ENCODE measurements around the gene SUMO3.
"Not testable (repeated sequence)": the region's sequence is repeated elsewhere in the genome, so short reads cannot be mapped to it uniquely, and the experiment has no call there.

The SUMO3 gene

GRCh38 chr21:44834231-44834950 lies 16.5 kb upstream of the SUMO3 start:
- Histone ChIP-seq H3K9ac (ENCODE audit: low read length) (no peak overlapping the region), H3K36me3 (ENCODE audit: control insufficient read depth, insufficient read depth, low read length) (no peaks in the 10 kb centered on the region), H3K9me3 (ENCODE audit: control insufficient read depth, low read length) (no peaks in the 10 kb centered on the region), H3K4me3 (ENCODE audit: low read length) (no peak overlapping the region), H3K4me1 (ENCODE audit: control insufficient read depth, insufficient read depth, low read length) (peaks cover 26% of the 10 kb centered on the region), H3K27me3 (ENCODE audit: control insufficient read depth, insufficient read depth, low read length) (peaks cover 5% of the 10 kb centered on the region)

- H3K4me1 ChIP-seq (ENCODE audit: control insufficient read depth, insufficient read depth, low read length): peaks cover 26% of the 10 kb centered on the region
- H3K9ac ChIP-seq (ENCODE audit: low read length): no peak overlapping the region
- H3K27me3 ChIP-seq (ENCODE audit: control insufficient read depth, insufficient read depth, low read length): peaks cover 5% of the 10 kb centered on the region
- H3K36me3 ChIP-seq (ENCODE audit: control insufficient read depth, insufficient read depth, low read length): no peaks in the 10 kb centered on the region
- peaks cover 2% of the 10 kb centered on the region for H3K9me3 ChIP-seq (ENCODE audit: control insufficient read depth, low read length)
- H3K4me3 ChIP-seq (ENCODE audit: low read length): no peak overlapping the region
Observed at GRCh38 chr21:44833663-44834062, 15.8 kb upstream of the SUMO3 start.

- not testable (repeated sequence) for H3K9ac ChIP-seq (ENCODE audit: low read length); H3K36me3 ChIP-seq (ENCODE audit: control insufficient read depth, insufficient read depth, low read length); H3K9me3 ChIP-seq (ENCODE audit: control insufficient read depth, low read length); H3K27me3 ChIP-seq (ENCODE audit: control insufficient read depth, insufficient read depth, low read length); H3K4me3 ChIP-seq (ENCODE audit: low read length)
- peaks cover 21% of the 10 kb centered on the region for H3K4me1 ChIP-seq (ENCODE audit: control insufficient read depth, insufficient read depth, low read length)
Observed at GRCh38 chr21:44832516-44833255, 14.8 kb upstream of the SUMO3 start.

- H3K4me1 ChIP-seq (ENCODE audit: control insufficient read depth, insufficient read depth, low read length): peaks cover 11% of the 10 kb centered on the region
- no peak overlapping the region for H3K4me3 ChIP-seq (ENCODE audit: low read length)
- H3K9ac ChIP-seq (ENCODE audit: low read length): no peak overlapping the region
- H3K36me3 ChIP-seq (ENCODE audit: control insufficient read depth, insufficient read depth, low read length): no peaks in the 10 kb centered on the region
- peaks cover 5% of the 10 kb centered on the region for H3K9me3 ChIP-seq (ENCODE audit: control insufficient read depth, low read length)
- no peaks in the 10 kb centered on the region for H3K27me3 ChIP-seq (ENCODE audit: control insufficient read depth, insufficient read depth, low read length)
Observed at GRCh38 chr21:44831227-44831860, 13.5 kb upstream of the SUMO3 start.

GRCh38 chr21:44829507-44830092 lies 11.7 kb upstream of the SUMO3 start:
- Histone ChIP-seq H3K27me3 (ENCODE audit: control insufficient read depth, insufficient read depth, low read length) (no peaks in the 10 kb centered on the region), H3K4me3 (ENCODE audit: low read length) (no peak overlapping the region), H3K4me1 (ENCODE audit: control insufficient read depth, insufficient read depth, low read length) (no peaks in the 10 kb centered on the region), H3K9ac (ENCODE audit: low read length) (no peak overlapping the region), H3K36me3 (ENCODE audit: control insufficient read depth, insufficient read depth, low read length) (no peaks in the 10 kb centered on the region), H3K9me3 (ENCODE audit: control insufficient read depth, low read length) (peaks cover 5% of the 10 kb centered on the region)

GRCh38 chr21:44828362-44829056 lies 10.6 kb upstream of the SUMO3 start:
- Histone ChIP-seq H3K4me1 (ENCODE audit: control insufficient read depth, insufficient read depth, low read length) (no peaks in the 10 kb centered on the region), H3K9me3 (ENCODE audit: control insufficient read depth, low read length) (peaks cover 7% of the 10 kb centered on the region), H3K27me3 (ENCODE audit: control insufficient read depth, insufficient read depth, low read length) (no peaks in the 10 kb centered on the region), H3K9ac (ENCODE audit: low read length) (no peak overlapping the region), H3K4me3 (ENCODE audit: low read length) (no peak overlapping the region), H3K36me3 (ENCODE audit: control insufficient read depth, insufficient read depth, low read length) (no peaks in the 10 kb centered on the region)

GRCh38 chr21:44823179-44823660 lies 5.4 kb upstream of the SUMO3 start:
- peaks cover 4% of the 10 kb centered on the region for H3K4me1 ChIP-seq (ENCODE audit: control insufficient read depth, insufficient read depth, low read length)
- H3K27me3 ChIP-seq (ENCODE audit: control insufficient read depth, insufficient read depth, low read length): no peaks in the 10 kb centered on the region
- H3K36me3 ChIP-seq (ENCODE audit: control insufficient read depth, insufficient read depth, low read length): no peaks in the 10 kb centered on the region
- H3K4me3 ChIP-seq (ENCODE audit: low read length): no peak overlapping the region
- peaks cover 5% of the 10 kb centered on the region for H3K9me3 ChIP-seq (ENCODE audit: control insufficient read depth, low read length)
- no peak overlapping the region for H3K9ac ChIP-seq (ENCODE audit: low read length)

GRCh38 chr21:44822484-44823178 lies 4.8 kb upstream of the SUMO3 start:
- Histone ChIP-seq H3K27me3 (ENCODE audit: control insufficient read depth, insufficient read depth, low read length) (no peaks in the 10 kb centered on the region), H3K4me1 (ENCODE audit: control insufficient read depth, insufficient read depth, low read length) (peaks cover 4% of the 10 kb centered on the region), H3K36me3 (ENCODE audit: control insufficient read depth, insufficient read depth, low read length) (no peaks in the 10 kb centered on the region), H3K9ac (ENCODE audit: low read length) (no peak overlapping the region), H3K9me3 (ENCODE audit: control insufficient read depth, low read length) (peaks cover 5% of the 10 kb centered on the region), H3K4me3 (ENCODE audit: low read length) (no peak overlapping the region)

GRCh38 chr21:44820851-44821250 lies 3.0 kb upstream of the SUMO3 start:
- Histone ChIP-seq H3K9ac (ENCODE audit: low read length) (no peak overlapping the region), H3K4me3 (ENCODE audit: low read length) (no peak overlapping the region), H3K4me1 (ENCODE audit: control insufficient read depth, insufficient read depth, low read length) (peaks cover 10% of the 10 kb centered on the region), H3K36me3 (ENCODE audit: control insufficient read depth, insufficient read depth, low read length) (no peaks in the 10 kb centered on the region), H3K9me3 (ENCODE audit: control insufficient read depth, low read length) (peaks cover 5% of the 10 kb centered on the region), H3K27me3 (ENCODE audit: control insufficient read depth, insufficient read depth, low read length) (no peaks in the 10 kb centered on the region)

GRCh38 chr21:44819283-44820243 lies 1.7 kb upstream of the SUMO3 start:
- peaks cover 10% of the 10 kb centered on the region for H3K4me1 ChIP-seq (ENCODE audit: control insufficient read depth, insufficient read depth, low read length)
- H3K36me3 ChIP-seq (ENCODE audit: control insufficient read depth, insufficient read depth, low read length): no peaks in the 10 kb centered on the region
- no peak overlapping the region for H3K4me3 ChIP-seq (ENCODE audit: low read length)
- peaks cover 5% of the 10 kb centered on the region for H3K9me3 ChIP-seq (ENCODE audit: control insufficient read depth, low read length)
- no peak overlapping the region for H3K9ac ChIP-seq (ENCODE audit: low read length)
- H3K27me3 ChIP-seq (ENCODE audit: control insufficient read depth, insufficient read depth, low read length): no peaks in the 10 kb centered on the region
